ENCODE results near the gene TRIM44.
A peak's percentile ranks its signal among the peaks of the same experiment; 100 is the strongest.

TRIM44 gene

DNA sequence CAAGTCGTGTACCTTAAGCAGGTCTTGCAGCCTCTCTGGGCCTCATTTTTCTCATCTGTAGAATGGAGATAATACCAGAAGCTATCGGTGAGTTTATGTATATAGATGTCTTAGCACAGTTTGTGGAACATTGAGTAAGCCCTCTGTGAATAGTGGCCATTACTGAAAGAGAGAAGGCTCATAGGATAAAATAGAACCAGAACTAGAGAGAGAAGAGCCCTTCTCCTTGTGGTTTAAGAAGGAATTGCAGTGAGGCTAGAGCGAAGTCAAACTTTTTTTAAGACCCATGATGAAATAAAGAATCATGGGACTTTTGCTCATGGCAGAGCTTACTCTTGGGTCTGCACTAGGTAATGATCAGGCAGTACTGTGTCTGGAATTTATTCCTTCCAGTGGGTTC, 137.1 kb downstream of the TRIM44 start:
- no peak for TF ChIP-seq ZFX (IDR thresholded peaks at IDR 0.05; ENCODE audit: borderline replicate concordance)
- TF ChIP-seq, protein P1, sequence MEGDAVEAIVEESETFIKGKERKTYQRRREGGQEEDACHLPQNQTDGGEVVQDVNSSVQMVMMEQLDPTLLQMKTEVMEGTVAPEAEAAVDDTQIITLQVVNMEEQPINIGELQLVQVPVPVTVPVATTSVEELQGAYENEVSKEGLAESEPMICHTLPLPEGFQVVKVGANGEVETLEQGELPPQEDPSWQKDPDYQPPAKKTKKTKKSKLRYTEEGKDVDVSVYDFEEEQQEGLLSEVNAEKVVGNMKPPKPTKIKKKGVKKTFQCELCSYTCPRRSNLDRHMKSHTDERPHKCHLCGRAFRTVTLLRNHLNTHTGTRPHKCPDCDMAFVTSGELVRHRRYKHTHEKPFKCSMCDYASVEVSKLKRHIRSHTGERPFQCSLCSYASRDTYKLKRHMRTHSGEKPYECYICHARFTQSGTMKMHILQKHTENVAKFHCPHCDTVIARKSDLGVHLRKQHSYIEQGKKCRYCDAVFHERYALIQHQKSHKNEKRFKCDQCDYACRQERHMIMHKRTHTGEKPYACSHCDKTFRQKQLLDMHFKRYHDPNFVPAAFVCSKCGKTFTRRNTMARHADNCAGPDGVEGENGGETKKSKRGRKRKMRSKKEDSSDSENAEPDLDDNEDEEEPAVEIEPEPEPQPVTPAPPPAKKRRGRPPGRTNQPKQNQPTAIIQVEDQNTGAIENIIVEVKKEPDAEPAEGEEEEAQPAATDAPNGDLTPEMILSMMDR (IDR thresholded peaks at IDR 0.05), result peak; percentile 9; the same call in 1 of the 2 replicates
- no peak overlapping the region for H3K27ac ChIP-seq

DNA sequence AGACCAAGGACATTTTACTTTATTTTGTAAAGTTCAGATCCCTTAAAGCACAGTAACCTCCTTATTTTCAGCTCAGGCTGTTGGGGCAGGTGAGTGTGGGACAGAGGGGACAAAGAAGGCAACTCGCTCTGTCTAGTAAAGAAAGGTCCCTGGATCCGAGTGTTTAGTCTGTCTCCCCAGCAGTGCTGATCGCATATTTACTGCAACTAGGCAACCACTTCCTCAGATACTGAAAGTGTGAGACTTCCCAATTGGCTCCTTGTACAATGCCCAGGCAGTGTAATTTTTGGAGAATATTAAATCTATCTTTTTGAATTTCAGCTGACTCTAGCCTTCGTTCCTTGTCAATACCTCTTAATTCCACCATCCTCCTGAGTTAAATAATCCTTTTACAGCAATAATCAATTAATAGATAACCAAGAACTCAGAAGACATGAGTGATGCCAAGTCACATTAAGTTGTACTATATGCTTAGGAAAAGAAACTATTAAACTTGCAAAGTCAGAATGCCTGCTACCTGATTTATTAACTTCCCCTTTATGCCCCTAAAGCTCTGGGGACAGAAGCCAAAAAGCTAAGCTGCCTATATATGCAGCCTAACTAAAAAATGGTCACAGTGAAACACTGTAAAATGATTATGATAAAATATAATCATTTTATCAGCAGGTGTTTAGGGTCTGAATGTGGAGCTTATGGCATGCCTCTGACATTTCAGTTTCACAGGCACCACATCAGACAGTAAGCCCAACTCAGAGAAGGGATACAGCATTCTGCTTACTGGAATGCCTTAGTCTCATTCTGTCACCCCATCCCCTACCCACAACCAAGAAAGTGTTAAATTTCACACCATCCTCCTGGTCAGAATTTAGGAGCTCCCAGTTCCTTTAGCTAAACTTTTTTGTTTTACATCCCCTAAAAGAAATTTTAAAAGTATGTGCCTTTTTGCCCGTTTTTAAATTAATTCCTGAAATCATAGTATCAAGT, 138.7 kb downstream of the TRIM44 start:
- TF ChIP-seq, protein P1 (IDR thresholded peaks at IDR 0.05), result no peak
- TF ChIP-seq ZFX (IDR thresholded peaks at IDR 0.05; ENCODE audit: borderline replicate concordance), result no peak
- no peak overlapping the region for H3K27ac ChIP-seq

DNA sequence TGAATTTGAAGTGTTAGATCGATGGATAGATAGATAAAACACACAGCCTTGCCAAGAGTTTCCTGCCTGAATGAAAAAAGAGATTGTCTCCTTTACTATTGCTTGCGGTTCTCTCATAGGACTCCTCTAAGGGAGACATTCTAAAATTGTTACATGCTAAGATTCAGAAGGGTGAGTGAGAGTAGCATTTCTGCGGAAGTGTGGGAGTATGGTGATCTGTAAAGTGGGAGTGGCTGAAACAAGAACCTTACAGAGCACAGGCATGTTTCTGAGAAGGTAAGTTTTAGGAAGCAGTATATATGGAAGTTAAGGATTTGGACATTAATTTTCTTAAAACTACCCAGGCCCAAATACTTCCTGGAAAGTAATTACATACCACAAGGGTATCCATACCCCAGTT, 139.6 kb downstream of the TRIM44 start:
- H3K27ac ChIP-seq, result no peak overlapping the region
- TF ChIP-seq, protein P1 (IDR thresholded peaks at IDR 0.05), result no peak

DNA sequence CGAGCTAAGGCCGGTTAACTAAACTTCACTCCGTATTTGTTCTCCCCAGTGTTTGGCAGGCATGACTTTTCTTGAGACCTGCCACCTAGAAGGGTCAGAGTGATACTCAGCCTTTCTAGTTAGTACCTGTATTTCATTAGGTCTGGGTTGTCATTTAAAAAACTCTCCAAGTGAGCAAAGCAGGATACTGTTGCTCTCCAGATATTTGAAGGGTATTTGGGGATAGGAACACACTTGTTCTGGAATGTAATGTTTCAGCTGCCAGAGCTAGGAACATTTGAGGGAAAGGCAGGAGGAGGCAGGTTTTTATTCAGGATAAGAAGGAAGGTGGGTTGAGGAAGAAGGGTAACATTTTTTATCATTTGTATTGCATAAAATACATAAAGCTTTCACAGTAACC, 140.1 kb downstream of the TRIM44 start:
- H3K27ac ChIP-seq, result no peak overlapping the region
- TF ChIP-seq, protein P1 (IDR thresholded peaks at IDR 0.05), result no peak
- no peak for TF ChIP-seq ZFX (IDR thresholded peaks at IDR 0.05; ENCODE audit: borderline replicate concordance)

DNA sequence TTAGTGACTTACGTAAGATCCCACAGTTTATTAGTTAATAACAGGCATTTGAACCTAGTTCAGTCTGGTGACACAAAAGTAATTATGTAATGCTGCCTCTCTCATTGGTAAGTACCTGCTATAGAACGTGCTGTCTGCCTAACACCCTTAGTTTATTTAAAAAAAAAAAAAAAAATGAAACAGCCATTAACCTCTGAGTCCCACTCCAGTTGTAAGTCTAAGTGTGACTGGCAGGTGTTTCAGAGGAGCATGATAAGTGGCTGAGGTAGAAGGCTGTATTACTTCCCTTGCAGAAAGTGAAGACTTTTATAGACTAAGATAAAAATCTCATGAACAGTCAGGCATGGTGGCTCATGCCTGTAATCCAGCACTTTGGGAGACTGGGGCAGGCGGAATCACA, 140.5 kb downstream of the TRIM44 start:
- no peak overlapping the region for H3K27ac ChIP-seq
- TF ChIP-seq ZFX (IDR thresholded peaks at IDR 0.05; ENCODE audit: borderline replicate concordance), result no peak
- TF ChIP-seq, protein P1 (IDR thresholded peaks at IDR 0.05), result no peak

DNA sequence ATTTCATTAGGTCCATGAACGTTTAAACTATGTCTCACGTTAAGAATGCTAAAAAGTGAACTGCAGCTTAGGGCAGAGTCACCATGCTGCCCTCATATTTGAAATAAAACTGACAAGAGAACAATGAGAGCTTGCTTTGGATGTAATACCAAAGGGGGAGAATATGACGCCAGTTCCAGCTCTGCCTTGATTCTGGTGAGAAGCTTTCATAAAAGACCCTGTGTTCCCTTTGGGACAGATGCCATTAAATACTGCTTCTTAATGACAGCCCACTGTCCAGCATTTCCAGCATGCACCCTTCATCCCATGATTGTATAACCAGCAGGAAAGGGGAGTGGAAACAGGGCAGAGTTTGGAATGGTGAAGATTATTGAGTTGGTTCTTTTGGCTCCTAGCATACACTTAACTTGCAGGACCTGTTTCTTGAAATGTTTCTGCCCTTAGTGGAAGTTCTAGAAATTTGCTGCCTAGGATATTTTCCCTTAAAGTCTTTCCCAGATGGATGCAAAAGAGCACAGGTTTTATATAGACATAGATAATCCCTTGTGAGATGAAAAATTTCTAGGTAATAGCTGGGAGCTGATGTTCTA, 142.0 kb downstream of the TRIM44 start:
- TF ChIP-seq, protein P1 (IDR thresholded peaks at IDR 0.05), result no peak
- TF ChIP-seq ZFX (IDR thresholded peaks at IDR 0.05; ENCODE audit: borderline replicate concordance), result no peak
- no peak overlapping the region for H3K27ac ChIP-seq

DNA sequence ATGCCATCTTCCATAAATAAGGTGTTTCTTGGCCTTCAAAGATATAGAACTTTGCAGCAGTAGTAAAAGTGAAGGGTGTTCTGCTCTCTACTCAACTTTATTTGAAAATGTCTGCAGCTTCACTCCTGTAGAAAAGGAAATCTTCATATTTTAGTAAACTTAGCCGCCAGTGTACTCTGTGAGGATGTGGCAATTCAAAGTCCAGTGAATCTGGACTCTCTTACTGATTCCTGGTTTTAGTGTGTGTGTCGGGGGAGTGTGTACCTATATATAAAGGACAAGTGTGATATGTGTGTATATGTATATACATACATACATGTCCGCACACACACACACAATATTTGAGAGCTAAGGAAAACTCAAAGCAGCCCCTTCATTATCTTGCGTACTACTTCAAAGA, 147.0 kb downstream of the TRIM44 start:
- TF ChIP-seq ZFX (IDR thresholded peaks at IDR 0.05; ENCODE audit: borderline replicate concordance), result no peak
- TF ChIP-seq, protein P1 (IDR thresholded peaks at IDR 0.05), result no peak
- H3K27ac ChIP-seq, result no peak overlapping the region
